Activated CD4-positive, alpha-beta memory T cell treated with anti-CD3 and anti-CD28 coated beads for 36 hours (primary cell): ENCODE results near the gene SCARB1. TPM values are rescaled to one million over a fixed set of nuclear protein-coding genes. Genes with fewer than 3 reads are reported as not detected.

Experiments used
- CTCF ChIA-PET: fragments of 350-600 bp; sonication (Branson Sonifier 250); formaldehyde crosslinking; loops from one replicate; lab custom pipeline; 2021; ENCODE audit warnings: antibody characterized with exemption, inconsistent platforms; lab: Charles Lee
- POLR2A ChIA-PET: fragments of 350-600 bp; sonication (Branson Sonifier 250); formaldehyde crosslinking; loops from one replicate; lab custom pipeline; 2021; ENCODE audit warnings: antibody characterized with exemption; lab: Charles Lee
- DNase-seq: peaks from one replicate; pipeline ENCODE4 v3.0.0-alpha.2; 2020
- H3K27ac Mint-ChIP-seq: one replicate; pipeline ENCODE4 v1.8.0; 2021; ENCODE audit warnings: mixed read lengths
- H3K27me3 Mint-ChIP-seq: one replicate; pipeline ENCODE4 v1.8.0; 2021; ENCODE audit warnings: mixed read lengths
- H3K36me3 Mint-ChIP-seq: one replicate; pipeline ENCODE4 v1.8.0; 2021; ENCODE audit warnings: mixed read lengths
- H3K4me1 Mint-ChIP-seq: one replicate; pipeline ENCODE4 v1.8.0; 2021; ENCODE audit warnings: low read depth, mixed read lengths
- H3K4me3 Mint-ChIP-seq: one replicate; pipeline ENCODE4 v1.8.0; 2021; ENCODE audit warnings: mild to moderate bottlenecking, mixed read lengths
- H3K9me3 Mint-ChIP-seq: one replicate; pipeline ENCODE4 v1.8.0; 2021; ENCODE audit warnings: mixed read lengths
- intact Hi-C: fragments of 100-400 bp; cut with micrococcal nuclease; formaldehyde crosslinking; loops from one replicate; pipeline ENCODE4 v1.15.1; 2023
- total RNA-seq, 2 experiments: library from RNA; stranded (reverse); gene quantifications; one replicate each; pipeline ENCODE4 v1.2.3, GENCODE V29; 2021

SCARB1 gene
- total RNA-seq, 2 experiments from 2014 or later = 11.4 to 12.8 TPM

DNA sequence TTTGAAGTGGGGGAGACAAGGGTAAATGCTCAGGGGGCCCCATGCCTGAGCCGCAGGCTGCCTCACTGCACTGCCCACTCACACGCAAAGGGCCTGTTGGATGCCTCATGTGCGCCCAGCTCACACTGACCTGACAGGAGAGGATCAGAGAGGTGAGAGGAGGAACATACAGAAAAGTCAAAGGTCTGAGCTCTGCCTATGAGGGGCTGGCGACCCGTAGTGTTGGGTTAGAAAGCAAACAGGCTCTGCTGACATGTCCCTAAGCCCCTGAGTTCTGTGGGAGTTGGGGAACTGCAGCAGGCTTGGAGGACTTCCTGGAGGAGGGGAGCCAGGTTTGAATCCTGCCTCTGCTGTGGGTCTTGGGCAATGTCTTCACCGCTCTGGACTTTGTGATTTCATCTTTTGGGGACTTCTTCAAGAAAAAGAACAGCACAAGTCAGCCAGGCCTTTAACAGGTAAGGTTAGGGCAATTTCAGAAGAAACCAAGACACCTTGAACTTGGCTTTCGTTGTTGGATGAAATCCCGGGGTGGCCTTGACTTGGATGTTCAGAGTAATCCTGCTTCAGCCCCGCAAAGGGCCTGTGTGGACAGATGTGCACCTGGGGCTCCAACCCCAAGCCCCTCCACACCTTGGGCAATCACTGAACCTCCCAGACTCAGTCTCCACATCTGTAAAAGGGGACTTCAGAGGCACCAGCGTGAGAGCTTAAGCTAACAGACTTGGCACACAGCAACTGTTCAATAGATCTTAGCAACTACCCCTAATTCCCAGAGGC lies 116.8 kb downstream of the SCARB1 start:
- Mint-ChIP-seq H3K36me3 (no peaks in the 10 kb centered on the region), H3K27ac (no peak overlapping the region), H3K4me3 (no peak overlapping the region), H3K9me3 (no peaks in the 10 kb centered on the region), H3K4me1 (peaks cover 10% of the 10 kb centered on the region), H3K27me3 (peaks cover 16% of the 10 kb centered on the region)
- DNase-seq = no peak
- CTCF ChIA-PET = interaction anchor here (0.6 to 1.1 kb wide), 2 partner anchors 34 to 672 kb away, joined by 3 read pairs; no protein-coding TSS in a partner anchor
- POLR2A ChIA-PET = no interaction called here
- intact Hi-C loops = no loop called here

DNA sequence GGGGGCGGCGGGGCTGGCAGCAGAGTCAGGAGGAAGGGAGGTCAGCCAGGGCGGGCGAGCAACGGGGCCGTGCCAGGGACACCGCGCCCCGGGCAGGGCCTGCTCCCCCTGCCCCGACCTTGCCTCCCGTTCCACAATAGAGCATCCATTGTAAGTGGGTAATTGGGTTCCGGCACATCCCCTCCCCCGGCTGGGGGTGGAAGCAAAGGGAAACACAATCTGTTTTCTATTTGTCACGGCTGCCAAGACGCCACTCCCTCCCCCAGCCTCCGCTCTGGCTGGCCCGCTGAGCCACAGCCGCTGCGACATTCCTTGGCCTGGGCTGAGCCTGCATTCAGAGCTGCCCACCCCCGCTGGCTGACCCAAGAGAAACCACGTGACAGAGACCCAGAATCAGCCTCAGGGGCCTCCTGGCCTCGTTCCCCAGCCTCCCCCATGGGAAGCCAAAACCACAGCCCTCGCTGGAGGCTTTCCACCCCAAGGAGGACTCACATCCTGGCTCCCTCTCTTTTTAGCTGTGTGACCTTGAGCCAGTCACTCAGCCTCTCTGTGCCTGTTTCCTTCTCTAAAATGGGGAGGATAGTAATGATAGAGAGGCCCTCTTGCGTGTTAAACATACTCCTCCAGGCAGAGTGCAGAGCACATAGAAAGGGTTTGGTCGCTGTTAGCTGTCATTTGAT lies 117.6 kb downstream of the SCARB1 start:
- intact Hi-C loops = no loop called here
- peaks cover 13% of the 10 kb centered on the region for H3K4me1 Mint-ChIP-seq
- no peak overlapping the region for H3K27ac Mint-ChIP-seq
- H3K4me3 Mint-ChIP-seq = no peak overlapping the region
- no peaks in the 10 kb centered on the region for H3K9me3 Mint-ChIP-seq
- CTCF ChIA-PET = interaction anchor here (0.6 to 1.1 kb wide), 2 partner anchors 33 to 671 kb away, joined by 3 read pairs; no protein-coding TSS in a partner anchor
- peaks cover 12% of the 10 kb centered on the region for H3K27me3 Mint-ChIP-seq
- DNase-seq = peak; percentile 29
- no peaks in the 10 kb centered on the region for H3K36me3 Mint-ChIP-seq
- POLR2A ChIA-PET = no interaction called here

DNA sequence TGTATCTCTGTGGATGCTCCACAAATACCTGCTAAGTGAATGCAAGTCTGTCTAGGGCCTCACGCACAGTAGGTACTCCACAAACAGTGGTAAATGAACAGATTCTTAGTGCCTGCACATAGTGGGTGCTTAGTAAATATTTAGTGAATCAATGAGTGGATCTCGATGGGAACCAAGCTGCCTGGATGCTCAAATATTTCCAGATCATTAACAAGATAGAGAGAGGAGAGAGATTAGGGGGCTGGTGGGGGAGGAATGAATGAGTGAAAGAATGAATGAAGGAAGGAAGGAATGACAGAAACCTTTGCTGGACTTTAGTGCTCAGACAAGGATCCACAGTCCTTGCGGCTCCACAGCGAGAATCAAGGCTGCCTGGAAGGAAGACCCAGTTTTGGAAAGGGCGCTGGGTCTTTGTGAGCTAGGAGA lies 118.2 kb downstream of the SCARB1 start:
- Mint-ChIP-seq H3K27ac (no peak overlapping the region), H3K9me3 (no peaks in the 10 kb centered on the region), H3K4me3 (no peak overlapping the region), H3K36me3 (no peaks in the 10 kb centered on the region), H3K4me1 (peaks cover 18% of the 10 kb centered on the region), H3K27me3 (peaks cover 12% of the 10 kb centered on the region)
- ChIA-PET CTCF (no interaction called here), POLR2A (no interaction called here)
- intact Hi-C loops = no loop called here
- DNase-seq = no peak

DNA sequence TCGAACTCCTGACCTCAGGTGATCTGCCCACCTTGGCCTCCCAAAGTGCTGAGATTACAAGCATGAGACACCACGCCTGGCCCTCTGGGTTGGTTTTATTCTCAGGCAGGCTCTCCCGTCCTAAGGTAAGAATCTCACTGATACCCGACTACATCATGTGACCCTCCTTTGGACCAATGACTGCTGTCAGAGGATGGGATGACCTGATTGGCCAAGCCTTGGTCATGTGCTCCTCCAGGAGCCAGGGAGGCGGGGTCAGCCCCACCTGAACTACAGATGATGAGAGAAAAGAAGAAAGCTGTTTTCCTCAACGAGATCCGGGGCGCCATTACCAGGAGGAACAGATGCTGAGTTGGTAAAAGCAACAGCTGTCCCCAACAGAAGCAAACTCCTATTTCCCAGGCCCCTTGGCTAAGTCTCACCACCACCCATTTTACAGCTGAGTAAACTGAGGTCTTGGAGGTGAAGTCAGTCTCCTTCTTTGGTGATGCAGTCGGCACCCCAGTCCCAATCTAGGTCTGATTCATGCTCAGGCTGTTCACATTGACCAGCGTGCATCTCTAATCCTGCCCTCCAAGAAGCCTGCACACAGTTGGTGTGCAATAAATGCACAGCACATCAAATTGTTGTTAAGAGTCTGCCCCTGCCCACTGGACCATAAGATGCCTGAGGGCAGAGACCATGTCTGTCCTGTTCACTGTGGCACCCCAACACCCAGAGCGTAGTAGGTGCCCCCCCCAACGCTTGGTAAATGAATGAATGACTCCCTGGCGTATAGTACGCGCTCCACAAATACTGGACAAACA lies 118.8 kb downstream of the SCARB1 start:
- POLR2A ChIA-PET = no interaction called here
- Mint-ChIP-seq H3K4me3 (no peak overlapping the region), H3K9me3 (peaks cover 2% of the 10 kb centered on the region), H3K27me3 (peaks cover 10% of the 10 kb centered on the region), H3K36me3 (no peaks in the 10 kb centered on the region), H3K27ac (no peak overlapping the region), H3K4me1 (peaks cover 22% of the 10 kb centered on the region)
- DNase-seq = peak; percentile 29
- CTCF ChIA-PET = no interaction called here
- intact Hi-C loops = no loop called here

DNA sequence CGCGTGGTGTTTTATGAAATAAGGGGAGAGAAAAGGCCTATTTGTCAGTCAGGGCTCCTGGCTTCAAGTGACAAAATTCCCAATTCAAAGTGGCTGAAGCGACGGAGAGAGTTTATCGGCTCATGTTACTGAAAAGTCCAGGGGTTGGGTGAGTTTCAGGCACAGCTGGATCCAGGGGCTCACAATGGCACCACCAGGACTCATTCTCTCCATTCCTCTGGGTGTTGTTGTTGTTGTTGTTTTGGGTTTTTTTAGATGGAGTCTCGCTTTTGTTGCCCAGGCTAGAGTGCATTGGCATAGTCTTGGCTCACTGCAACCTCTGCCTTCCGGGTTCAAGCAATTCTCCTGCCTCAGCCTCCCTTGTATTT lies 119.4 kb downstream of the SCARB1 start:
- ChIA-PET CTCF (no interaction called here), POLR2A (no interaction called here)
- Mint-ChIP-seq H3K4me3 (no peak overlapping the region), H3K27ac (no peak overlapping the region), H3K36me3 (no peaks in the 10 kb centered on the region), H3K4me1 (peaks cover 24% of the 10 kb centered on the region), H3K27me3 (peaks cover 10% of the 10 kb centered on the region), H3K9me3 (peaks cover 2% of the 10 kb centered on the region)
- intact Hi-C loops = no loop called here
- no peak for DNase-seq

DNA sequence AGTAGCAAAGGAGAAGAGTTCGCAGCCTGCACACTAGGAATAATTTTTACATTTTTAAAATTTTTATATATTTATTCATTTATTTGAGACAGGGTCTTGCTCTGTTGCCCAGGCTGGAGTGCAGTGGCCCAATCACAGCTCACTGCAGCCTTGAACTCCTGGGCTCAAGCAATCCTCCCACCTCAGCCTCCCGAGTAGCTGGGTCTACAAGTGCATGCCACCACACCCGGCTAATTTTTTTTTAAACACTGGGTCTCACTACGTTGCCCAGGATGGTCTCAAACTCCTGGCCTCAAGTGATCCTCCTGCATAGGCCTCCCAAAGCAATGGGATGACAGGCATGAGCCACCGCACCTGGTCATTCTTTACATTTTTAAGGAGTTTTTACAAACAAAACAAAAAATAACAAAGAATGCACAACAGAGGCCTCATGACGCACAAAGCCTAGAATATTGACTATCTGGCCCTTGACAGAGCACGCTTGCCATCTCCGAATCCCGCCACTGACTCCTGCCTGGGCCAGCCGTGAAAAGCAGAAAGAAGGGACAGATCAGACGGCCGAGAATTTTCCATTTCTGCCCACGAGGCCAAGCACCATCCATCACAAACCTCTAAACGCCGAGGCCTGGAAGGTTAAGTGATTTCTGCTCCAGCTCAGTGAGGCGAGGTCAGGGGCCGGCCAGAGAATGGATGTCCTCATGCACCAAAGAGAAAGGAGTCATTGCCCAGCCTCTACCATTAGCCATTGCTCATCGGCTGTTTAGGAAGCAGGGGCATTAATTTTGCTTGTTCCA lies 120.0 kb downstream of the SCARB1 start:
- POLR2A ChIA-PET = no interaction called here

DNA sequence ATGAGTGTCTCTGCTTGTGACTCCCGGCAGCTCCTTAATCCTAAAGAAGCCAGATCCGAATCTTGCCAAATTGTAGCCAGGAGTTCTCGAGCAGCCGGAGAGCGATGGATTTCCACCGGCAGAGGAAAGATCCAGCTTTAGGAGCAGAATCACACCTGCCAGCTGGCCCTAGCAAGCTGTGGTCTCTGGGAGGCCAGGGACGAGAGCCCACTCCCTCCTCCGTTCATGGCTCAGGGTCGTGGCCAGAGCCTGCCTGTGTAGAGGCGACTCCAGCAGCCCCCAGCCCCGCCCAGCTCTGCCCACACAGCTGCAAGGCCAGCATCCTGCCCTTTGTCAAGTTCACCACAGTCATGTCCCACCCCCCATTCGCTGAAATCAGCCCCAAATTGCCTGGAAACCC lies 121.0 kb downstream of the SCARB1 start:
- peaks cover 9% of the 10 kb centered on the region for H3K27me3 Mint-ChIP-seq
- peaks cover 2% of the 10 kb centered on the region for H3K9me3 Mint-ChIP-seq
- ChIA-PET POLR2A (no interaction called here), CTCF (no interaction called here)
- H3K27ac Mint-ChIP-seq = no peak overlapping the region
- intact Hi-C loops = no loop called here
- no peak for DNase-seq
- peaks cover 32% of the 10 kb centered on the region for H3K4me1 Mint-ChIP-seq
- H3K36me3 Mint-ChIP-seq = no peaks in the 10 kb centered on the region
- H3K4me3 Mint-ChIP-seq = no peak overlapping the region

More for the DNA sequence above, 120.0 kb downstream of the SCARB1 start:
- CTCF ChIA-PET = no interaction called here
- no peaks in the 10 kb centered on the region for H3K36me3 Mint-ChIP-seq
- H3K27ac Mint-ChIP-seq = no peak overlapping the region
- peaks cover 9% of the 10 kb centered on the region for H3K27me3 Mint-ChIP-seq
- peaks cover 2% of the 10 kb centered on the region for H3K9me3 Mint-ChIP-seq
- no peak for DNase-seq
- peaks cover 28% of the 10 kb centered on the region for H3K4me1 Mint-ChIP-seq
- no peak overlapping the region for H3K4me3 Mint-ChIP-seq
- intact Hi-C loops = no loop called here

DNA sequence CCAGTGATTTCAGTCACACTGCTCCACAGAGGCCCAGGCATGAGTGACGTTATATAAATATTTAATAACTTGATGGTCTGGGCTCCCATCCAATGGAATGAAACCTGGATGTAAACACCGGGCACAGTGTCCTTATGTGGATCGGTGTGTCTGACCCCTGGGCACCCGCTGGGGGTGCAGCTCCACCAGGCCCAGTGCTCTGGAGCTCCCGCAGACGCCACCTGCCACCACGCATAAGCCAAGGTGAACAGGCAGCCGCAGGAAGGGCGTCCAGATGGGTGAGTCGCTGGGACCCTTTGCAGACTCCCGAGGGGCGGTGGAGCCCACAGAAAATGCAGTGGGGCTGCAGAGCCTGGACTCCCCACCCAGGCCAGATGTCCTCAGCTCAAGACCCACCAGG lies 121.6 kb downstream of the SCARB1 start:
- intact Hi-C loops = no loop called here
- Mint-ChIP-seq H3K9me3 (peaks cover 2% of the 10 kb centered on the region), H3K36me3 (no peaks in the 10 kb centered on the region), H3K27me3 (peaks cover 9% of the 10 kb centered on the region), H3K4me3 (no peak overlapping the region), H3K27ac (no peak overlapping the region), H3K4me1 (peaks cover 32% of the 10 kb centered on the region)
- no peak for DNase-seq
- ChIA-PET CTCF (no interaction called here), POLR2A (no interaction called here)

DNA sequence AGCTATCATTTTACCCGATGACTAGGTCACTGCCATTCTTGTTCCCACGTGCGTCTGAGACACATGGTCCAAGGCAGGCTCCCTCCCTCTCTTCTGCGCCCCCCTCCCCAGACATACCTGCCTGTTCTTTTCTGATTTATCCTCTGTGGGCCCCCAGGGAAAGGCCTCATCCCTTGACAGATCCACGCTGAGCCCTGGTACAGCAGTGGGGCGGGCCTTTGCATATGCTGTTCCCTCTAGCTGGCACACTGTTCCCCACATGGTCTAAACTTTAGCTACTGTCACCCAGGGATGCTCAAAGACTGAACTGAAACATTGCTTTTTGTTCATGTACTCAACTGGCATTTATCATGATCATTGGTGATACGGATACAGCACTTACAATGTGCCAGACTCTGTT lies 122.5 kb downstream of the SCARB1 start:
- no peak for DNase-seq
- Mint-ChIP-seq H3K4me1 (peaks cover 36% of the 10 kb centered on the region), H3K27me3 (peaks cover 7% of the 10 kb centered on the region), H3K27ac (no peak overlapping the region), H3K9me3 (peaks cover 2% of the 10 kb centered on the region), H3K4me3 (no peak overlapping the region), H3K36me3 (no peaks in the 10 kb centered on the region)
- POLR2A ChIA-PET = no interaction called here
- intact Hi-C loops = no loop called here
- CTCF ChIA-PET = interaction anchor here (0.9 to 3.0 kb wide), 5 partner anchors 9 to 33 kb away, joined by 3 to 16 read pairs (median 4); no protein-coding TSS in a partner anchor

DNA sequence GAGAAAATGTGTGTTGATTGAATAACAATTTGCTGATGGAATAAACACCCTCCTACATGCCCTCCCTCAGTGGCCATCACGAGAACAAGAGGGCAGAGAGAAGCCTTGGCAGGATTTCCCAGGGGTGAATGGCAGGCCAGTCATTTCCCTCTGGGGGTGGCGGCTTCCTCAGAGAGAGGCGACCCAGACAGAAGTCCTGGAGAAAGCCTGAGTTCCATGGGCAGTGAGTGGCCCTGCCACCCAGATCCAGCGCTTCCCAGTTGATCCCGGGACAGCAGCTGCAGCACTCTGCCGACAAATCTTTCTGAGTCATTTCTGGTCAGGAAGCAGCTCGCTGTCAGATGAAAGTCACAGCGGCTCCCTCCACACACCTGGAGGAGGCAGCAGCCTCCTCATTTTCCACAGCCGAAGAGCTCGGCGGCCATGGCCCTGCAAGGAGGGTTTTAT lies 123.0 kb downstream of the SCARB1 start:
- H3K9me3 Mint-ChIP-seq = peaks cover 2% of the 10 kb centered on the region
- no peak overlapping the region for H3K27ac Mint-ChIP-seq
- DNase-seq = peak; percentile 53
- ChIA-PET CTCF (interaction anchor here (0.9 to 3.0 kb wide), 5 partner anchors 10 to 34 kb away, joined by 3 to 16 read pairs (median 4); no protein-coding TSS in a partner anchor), POLR2A (no interaction called here)
- H3K27me3 Mint-ChIP-seq = peaks cover 6% of the 10 kb centered on the region
- H3K36me3 Mint-ChIP-seq = no peaks in the 10 kb centered on the region
- H3K4me1 Mint-ChIP-seq = peaks cover 38% of the 10 kb centered on the region
- H3K4me3 Mint-ChIP-seq = no peak overlapping the region
- intact Hi-C loops = no loop called here

DNA sequence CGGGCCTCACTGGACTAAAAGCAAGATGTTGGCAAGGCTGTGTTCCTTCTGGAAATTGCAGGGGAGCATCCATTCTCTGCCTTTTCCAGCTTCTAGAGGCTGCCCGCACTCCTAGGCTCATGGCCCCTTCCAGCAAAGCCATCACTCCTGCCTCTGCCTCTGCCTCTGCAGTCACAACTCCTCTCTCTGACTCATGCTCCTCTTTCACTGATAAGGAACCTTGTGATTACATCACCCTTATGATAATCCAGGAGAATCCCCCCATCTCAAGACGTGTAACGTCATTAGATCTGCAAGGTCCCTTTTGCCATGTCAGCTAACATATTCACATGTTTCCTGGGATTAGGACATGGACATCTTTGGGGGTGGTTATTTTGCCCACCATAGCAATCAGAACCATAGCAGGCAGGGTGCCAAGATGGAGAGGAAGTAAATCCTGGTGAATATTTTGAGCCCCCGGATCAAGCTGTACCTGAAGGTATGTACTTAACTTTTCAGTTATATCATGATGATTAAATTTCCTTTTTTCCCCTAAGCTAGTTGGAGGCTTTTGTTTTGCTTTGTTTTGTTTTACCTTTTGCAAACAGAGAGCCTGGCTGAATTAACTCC lies 123.6 kb downstream of the SCARB1 start:
- ChIA-PET CTCF (interaction anchor here (0.9 to 3.0 kb wide), 4 partner anchors 10 to 34 kb away, joined by 3 to 16 read pairs (median 4); no protein-coding TSS in a partner anchor), POLR2A (interaction anchor here (0.6 kb wide), 1 partner anchor 47 kb away, joined by 3 read pairs; no protein-coding TSS in a partner anchor)
- Mint-ChIP-seq H3K36me3 (no peaks in the 10 kb centered on the region), H3K4me1 (peaks cover 34% of the 10 kb centered on the region), H3K27me3 (peaks cover 2% of the 10 kb centered on the region), H3K27ac (no peak overlapping the region), H3K4me3 (no peak overlapping the region), H3K9me3 (peaks cover 2% of the 10 kb centered on the region)
- DNase-seq = no peak
- intact Hi-C loops = no loop called here
